HEK293 (cell line): ENCODE results near the gene PTDSS2.
A peak's percentile ranks its signal among the peaks of the same experiment; 100 is the strongest.

ENCODE experiments used
- GLIS1 ChIP-seq: fragments of 450-650 bp; formaldehyde crosslinking; IDR thresholded peaks from 2 replicates; pipeline ENCODE4 v1.5.1; 2016; ENCODE audit warnings: missing biosample characterization, missing genetic modification characterization
- MEIS1 ChIP-seq: sonication (generic); formaldehyde crosslinking; IDR thresholded peaks from 2 replicates; pipeline ENCODE4 v1.8.1; 2022; ENCODE audit warnings: missing genetic modification reagents, mild to moderate bottlenecking, borderline replicate concordance
- MYNN ChIP-seq: fragments of 450-650 bp; formaldehyde crosslinking; IDR thresholded peaks from 2 replicates; pipeline ENCODE4 v1.5.1; 2016; ENCODE audit warnings: missing biosample characterization, missing genetic modification characterization, borderline replicate concordance
- PATZ1 ChIP-seq: fragments of 450-650 bp; formaldehyde crosslinking; IDR thresholded peaks from 2 replicates; pipeline ENCODE4 v1.5.1; 2016; ENCODE audit warnings: missing biosample characterization, missing genetic modification characterization
- YY2 ChIP-seq: fragments of 450-650 bp; formaldehyde crosslinking; IDR thresholded peaks from 2 replicates; pipeline ENCODE4 v1.5.1; 2016; ENCODE audit warnings: missing biosample characterization, missing genetic modification characterization
- ZBTB1 ChIP-seq: fragments of 450-650 bp; formaldehyde crosslinking; IDR thresholded peaks from 2 replicates; pipeline ENCODE4 v1.5.1; 2016; ENCODE audit warnings: missing biosample characterization, missing genetic modification characterization
- ZBTB17 ChIP-seq: fragments of 450-650 bp; formaldehyde crosslinking; IDR thresholded peaks from 2 replicates; pipeline ENCODE4 v1.5.1; 2016; ENCODE audit warnings: missing biosample characterization, missing genetic modification characterization
- ZIC2 ChIP-seq: fragments of 450-650 bp; formaldehyde crosslinking; IDR thresholded peaks from 2 replicates; pipeline ENCODE4 v1.5.1; 2016; ENCODE audit warnings: missing biosample characterization, missing genetic modification characterization
- ZNF155 ChIP-seq: fragments of 450-650 bp; formaldehyde crosslinking; IDR thresholded peaks from 2 replicates; pipeline ENCODE4 v1.5.1; 2016; ENCODE audit warnings: missing biosample characterization, missing genetic modification characterization
- ZNF157 ChIP-seq: fragments of 450-650 bp; formaldehyde crosslinking; IDR thresholded peaks from 2 replicates; pipeline ENCODE4 v1.5.1; 2016; ENCODE audit warnings: missing biosample characterization, missing genetic modification characterization
- ZNF18 ChIP-seq: fragments of 450-650 bp; formaldehyde crosslinking; IDR thresholded peaks from 2 replicates; pipeline ENCODE4 v1.5.1; 2016; ENCODE audit warnings: missing biosample characterization, missing genetic modification characterization
- ZNF274 ChIP-seq, 2 experiments: fragments of 200-500 bp in 1 of 2; fragments of 450-650 bp in 1 of 2; sonication (Bioruptor generic) in 1 of 2; formaldehyde crosslinking in 1 of 2; IDR thresholded peaks; 2 replicates each; pipeline versions ENCODE4 v1.5.1 to v1.6.1; 2014 to 2016; ENCODE audit warnings: borderline replicate concordance in 1 of 2, inconsistent platforms in 1 of 2, low read length in 1 of 2, missing biosample characterization in 1 of 2, missing genetic modification characterization in 1 of 2
- ZNF292 ChIP-seq: fragments of 450-650 bp; formaldehyde crosslinking; IDR thresholded peaks from 2 replicates; pipeline ENCODE4 v1.5.1; 2016; ENCODE audit warnings: low read depth, missing biosample characterization, missing genetic modification characterization, borderline replicate concordance
- ZNF366 ChIP-seq: fragments of 450-650 bp; formaldehyde crosslinking; conservative IDR thresholded peaks from 2 replicates; pipeline ENCODE4 v1.5.1; 2016; ENCODE audit warnings: missing biosample characterization, missing genetic modification characterization
- ZNF518A ChIP-seq: fragments of 450-650 bp; formaldehyde crosslinking; conservative IDR thresholded peaks from 2 replicates; pipeline ENCODE4 v1.5.1; 2016; ENCODE audit warnings: low read depth, missing biosample characterization, missing genetic modification characterization
- ZNF561 ChIP-seq: fragments of 450-650 bp; IDR thresholded peaks from 2 replicates; pipeline ENCODE4 v1.5.1; 2018; ENCODE audit warnings: missing biosample characterization, missing genetic modification characterization, borderline replicate concordance
- ZNF600 ChIP-seq: fragments of 450-650 bp; formaldehyde crosslinking; IDR thresholded peaks from 2 replicates; pipeline ENCODE4 v1.5.1; 2016; ENCODE audit warnings: missing biosample characterization, missing genetic modification characterization
- ZNF654 ChIP-seq: fragments of 450-650 bp; formaldehyde crosslinking; IDR thresholded peaks from 2 replicates; pipeline ENCODE4 v1.5.1; 2016; ENCODE audit warnings: low read depth, missing biosample characterization, missing genetic modification characterization
- ZNF660 ChIP-seq: fragments of 450-650 bp; IDR thresholded peaks from 2 replicates; pipeline ENCODE4 v1.5.1; 2018; ENCODE audit warnings: missing biosample characterization, mild to moderate bottlenecking, missing genetic modification characterization
- ZSCAN16 ChIP-seq: fragments of 450-650 bp; formaldehyde crosslinking; IDR thresholded peaks from 2 replicates; pipeline ENCODE4 v1.5.1; 2016; ENCODE audit warnings: missing biosample characterization, missing genetic modification characterization
- TF ChIP-seq, protein P1 (sequence below): fragments of 450-650 bp; formaldehyde crosslinking; IDR thresholded peaks from 2 replicates; pipeline ENCODE4 v1.5.1; 2016; ENCODE audit warnings: missing biosample characterization, missing genetic modification characterization
- TF ChIP-seq, protein P2 (sequence below): fragments of 450-650 bp; IDR thresholded peaks from 2 replicates; pipeline ENCODE4 v1.5.1; 2018; ENCODE audit warnings: missing biosample characterization, mild to moderate bottlenecking, missing genetic modification characterization
- TF ChIP-seq, protein P3 (sequence below): fragments of 450-650 bp; formaldehyde crosslinking; IDR thresholded peaks from 2 replicates; pipeline ENCODE4 v1.5.1; 2017; ENCODE audit warnings: missing biosample characterization, missing genetic modification characterization

Gene PTDSS2

DNA sequence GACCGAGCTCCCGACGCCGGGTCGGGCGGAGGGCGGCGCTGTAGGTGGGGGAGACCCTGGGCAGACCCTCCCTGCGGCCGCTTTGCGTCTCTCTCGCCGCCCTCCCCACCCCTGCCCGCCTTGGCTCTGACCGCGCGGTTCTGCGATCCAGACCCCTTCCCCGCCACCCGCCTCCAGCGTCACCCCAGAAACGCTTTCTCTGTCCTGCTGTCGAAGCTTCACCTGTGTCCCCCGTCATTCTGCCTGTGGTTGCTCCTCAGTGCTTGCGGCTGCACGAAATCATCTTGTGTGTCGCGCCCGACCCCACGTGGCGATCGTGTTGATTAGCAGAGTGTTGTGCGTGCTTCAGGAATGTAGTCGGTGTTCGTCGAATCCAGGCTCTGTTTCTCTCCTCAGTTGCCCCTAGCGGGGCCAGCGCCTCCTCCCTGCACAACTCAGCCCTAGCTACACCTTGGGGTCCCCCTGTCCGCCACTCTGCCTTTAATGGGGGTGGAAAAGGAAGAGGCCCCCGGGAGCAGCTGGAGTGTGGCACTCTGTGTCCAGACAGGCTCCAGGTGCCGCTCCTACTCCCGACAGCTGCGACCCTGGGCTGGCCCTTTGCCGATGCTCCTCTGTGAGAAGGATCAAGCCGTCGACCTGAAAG, 851 bp downstream of the PTDSS2 start (continued):
- no peak for TF ChIP-seq ZBTB1 (tag by site-specific recombination)
- no peak for TF ChIP-seq MEIS1
- no peak for TF ChIP-seq ZNF292
- TF ChIP-seq, protein P1, sequence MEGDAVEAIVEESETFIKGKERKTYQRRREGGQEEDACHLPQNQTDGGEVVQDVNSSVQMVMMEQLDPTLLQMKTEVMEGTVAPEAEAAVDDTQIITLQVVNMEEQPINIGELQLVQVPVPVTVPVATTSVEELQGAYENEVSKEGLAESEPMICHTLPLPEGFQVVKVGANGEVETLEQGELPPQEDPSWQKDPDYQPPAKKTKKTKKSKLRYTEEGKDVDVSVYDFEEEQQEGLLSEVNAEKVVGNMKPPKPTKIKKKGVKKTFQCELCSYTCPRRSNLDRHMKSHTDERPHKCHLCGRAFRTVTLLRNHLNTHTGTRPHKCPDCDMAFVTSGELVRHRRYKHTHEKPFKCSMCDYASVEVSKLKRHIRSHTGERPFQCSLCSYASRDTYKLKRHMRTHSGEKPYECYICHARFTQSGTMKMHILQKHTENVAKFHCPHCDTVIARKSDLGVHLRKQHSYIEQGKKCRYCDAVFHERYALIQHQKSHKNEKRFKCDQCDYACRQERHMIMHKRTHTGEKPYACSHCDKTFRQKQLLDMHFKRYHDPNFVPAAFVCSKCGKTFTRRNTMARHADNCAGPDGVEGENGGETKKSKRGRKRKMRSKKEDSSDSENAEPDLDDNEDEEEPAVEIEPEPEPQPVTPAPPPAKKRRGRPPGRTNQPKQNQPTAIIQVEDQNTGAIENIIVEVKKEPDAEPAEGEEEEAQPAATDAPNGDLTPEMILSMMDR (tag by site-specific recombination): peak; percentile 82
- TF ChIP-seq ZNF600: peak; percentile 75
- TF ChIP-seq GLIS1 (tag by site-specific recombination): peak; percentile 74
- TF ChIP-seq ZNF274 (IDR thresholded peaks at IDR 0.05; ENCODE audit: low read length): no peak
- TF ChIP-seq ZNF274 (tag by site-specific recombination; IDR thresholded peaks at IDR 0.05; ENCODE audit: borderline replicate concordance): no peak
- peak; percentile 35 for TF ChIP-seq ZNF654
- TF ChIP-seq ZNF660 (tag by site-specific recombination): no peak
- TF ChIP-seq ZNF155 (tag by site-specific recombination): no peak
- TF ChIP-seq ZNF157 (tag by site-specific recombination): no peak
- TF ChIP-seq ZIC2 (tag by site-specific recombination): peak; percentile 64
- no peak for TF ChIP-seq ZNF366 (tag by site-specific recombination)
- TF ChIP-seq, protein P2, sequence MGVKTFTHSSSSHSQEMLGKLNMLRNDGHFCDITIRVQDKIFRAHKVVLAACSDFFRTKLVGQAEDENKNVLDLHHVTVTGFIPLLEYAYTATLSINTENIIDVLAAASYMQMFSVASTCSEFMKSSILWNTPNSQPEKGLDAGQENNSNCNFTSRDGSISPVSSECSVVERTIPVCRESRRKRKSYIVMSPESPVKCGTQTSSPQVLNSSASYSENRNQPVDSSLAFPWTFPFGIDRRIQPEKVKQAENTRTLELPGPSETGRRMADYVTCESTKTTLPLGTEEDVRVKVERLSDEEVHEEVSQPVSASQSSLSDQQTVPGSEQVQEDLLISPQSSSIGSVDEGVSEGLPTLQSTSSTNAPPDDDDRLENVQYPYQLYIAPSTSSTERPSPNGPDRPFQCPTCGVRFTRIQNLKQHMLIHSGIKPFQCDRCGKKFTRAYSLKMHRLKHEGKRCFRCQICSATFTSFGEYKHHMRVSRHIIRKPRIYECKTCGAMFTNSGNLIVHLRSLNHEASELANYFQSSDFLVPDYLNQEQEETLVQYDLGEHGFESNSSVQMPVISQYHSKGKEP (tag by site-specific recombination): no peak
- peak; percentile 91 for TF ChIP-seq ZBTB17 (tag by site-specific recombination)
- TF ChIP-seq MYNN: no peak
- peak; percentile 44 for TF ChIP-seq PATZ1 (tag by site-specific recombination)
- TF ChIP-seq, protein P3, sequence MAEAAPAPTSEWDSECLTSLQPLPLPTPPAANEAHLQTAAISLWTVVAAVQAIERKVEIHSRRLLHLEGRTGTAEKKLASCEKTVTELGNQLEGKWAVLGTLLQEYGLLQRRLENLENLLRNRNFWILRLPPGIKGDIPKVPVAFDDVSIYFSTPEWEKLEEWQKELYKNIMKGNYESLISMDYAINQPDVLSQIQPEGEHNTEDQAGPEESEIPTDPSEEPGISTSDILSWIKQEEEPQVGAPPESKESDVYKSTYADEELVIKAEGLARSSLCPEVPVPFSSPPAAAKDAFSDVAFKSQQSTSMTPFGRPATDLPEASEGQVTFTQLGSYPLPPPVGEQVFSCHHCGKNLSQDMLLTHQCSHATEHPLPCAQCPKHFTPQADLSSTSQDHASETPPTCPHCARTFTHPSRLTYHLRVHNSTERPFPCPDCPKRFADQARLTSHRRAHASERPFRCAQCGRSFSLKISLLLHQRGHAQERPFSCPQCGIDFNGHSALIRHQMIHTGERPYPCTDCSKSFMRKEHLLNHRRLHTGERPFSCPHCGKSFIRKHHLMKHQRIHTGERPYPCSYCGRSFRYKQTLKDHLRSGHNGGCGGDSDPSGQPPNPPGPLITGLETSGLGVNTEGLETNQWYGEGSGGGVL (tag by site-specific recombination): no peak
- TF ChIP-seq ZNF561 (tag by site-specific recombination): no peak
- TF ChIP-seq ZNF18 (tag by site-specific recombination): no peak
- no peak for TF ChIP-seq ZNF518A (tag by site-specific recombination)
- no peak for TF ChIP-seq YY2 (tag by site-specific recombination)
- peak; percentile 34; the same call in 1 of the 2 replicates for TF ChIP-seq ZSCAN16
